ENCODE measurements around the gene ERC2.

Gene ERC2

GRCh38 chr3:55658690-55659562 is 809.3 kb downstream of the ERC2 start:
- DNase-seq (ENCODE audit: low read depth in 1 of 2, low spot score in 1 of 2): no peak

- DNase-seq (ENCODE audit: low read depth in 1 of 2, low spot score in 1 of 2): no peak
Measured at GRCh38 chr3:55658270-55658669, 810.0 kb downstream of the ERC2 start.

DNA sequence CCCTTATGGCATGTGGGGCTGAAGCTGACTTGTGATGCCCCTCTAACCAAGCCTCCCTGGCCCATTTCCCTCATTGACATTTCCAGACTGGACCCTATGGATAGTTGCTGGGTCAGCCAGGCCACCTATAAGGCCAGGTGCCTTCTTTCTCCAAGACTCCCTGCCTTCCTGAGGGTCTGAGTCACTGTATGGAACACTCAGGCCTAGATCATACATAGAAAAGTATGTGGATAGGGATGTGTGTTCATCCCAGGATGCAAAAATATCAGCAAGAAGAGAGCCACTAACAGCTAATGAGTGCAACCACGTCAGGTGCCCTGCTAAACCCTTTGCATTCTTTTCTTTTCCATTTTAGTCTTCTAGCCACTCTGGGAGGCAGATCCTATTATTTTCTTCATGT is 812.7 kb downstream of the ERC2 start:
- no peak for DNase-seq (ENCODE audit: low read depth in 1 of 2, low spot score in 1 of 2)

DNA sequence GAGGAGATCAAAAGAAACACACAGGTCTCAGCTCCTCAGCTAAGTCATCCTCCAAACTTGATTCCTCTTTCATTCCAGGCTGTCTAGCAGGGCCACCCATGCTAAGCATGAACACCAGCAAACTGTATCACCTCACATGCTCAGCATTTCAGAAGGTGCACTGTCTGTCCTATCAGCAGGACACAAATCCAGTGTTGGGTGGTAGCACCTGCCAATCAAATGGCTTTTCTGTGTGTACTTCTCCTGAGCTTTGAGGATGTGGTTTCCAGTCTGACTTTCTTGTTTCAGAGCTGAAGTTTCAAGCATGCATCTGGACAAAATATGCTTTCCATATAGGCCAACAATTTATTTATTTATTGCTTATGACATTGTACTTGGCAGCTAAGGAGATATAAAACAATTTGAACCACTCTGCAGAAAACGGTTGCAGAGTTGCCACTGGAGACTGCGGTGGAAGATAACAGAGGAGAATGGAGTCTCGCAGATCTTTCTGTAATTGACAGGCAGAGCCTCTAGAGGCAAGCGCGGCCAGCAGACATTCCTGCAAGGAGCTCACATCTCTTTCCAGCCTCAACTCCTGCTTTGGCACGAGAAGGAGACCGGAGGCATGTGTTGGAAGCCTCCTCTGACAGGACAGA is 814.0 kb downstream of the ERC2 start:
- no peak for DNase-seq (ENCODE audit: low read depth in 1 of 2, low spot score in 1 of 2)

DNA sequence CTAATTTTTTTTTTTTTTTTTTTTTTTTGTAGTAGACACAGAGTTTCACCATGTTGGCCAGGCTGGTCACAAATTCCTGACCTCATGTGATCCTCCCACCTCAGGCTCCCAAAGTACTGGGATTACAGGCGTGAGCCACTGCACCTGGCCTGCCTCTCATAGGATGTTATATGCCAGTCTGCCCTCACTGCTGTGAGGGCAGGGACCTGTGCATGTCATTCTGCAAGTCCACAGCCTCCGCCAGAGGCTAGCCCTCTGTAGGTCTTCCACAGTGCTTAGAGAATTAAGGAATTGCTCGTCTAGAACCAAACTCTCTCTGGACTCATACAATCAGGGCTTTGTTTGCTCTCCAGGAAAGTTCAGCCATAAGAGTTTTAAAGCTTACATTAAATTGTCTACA is 817.3 kb downstream of the ERC2 start:
- DNase-seq (ENCODE audit: low read depth in 1 of 2, low spot score in 1 of 2): no peak

- no peak for DNase-seq (ENCODE audit: low read depth in 1 of 2, low spot score in 1 of 2)
Measured at GRCh38 chr3:55650011-55650410, 818.3 kb downstream of the ERC2 start.

DNA sequence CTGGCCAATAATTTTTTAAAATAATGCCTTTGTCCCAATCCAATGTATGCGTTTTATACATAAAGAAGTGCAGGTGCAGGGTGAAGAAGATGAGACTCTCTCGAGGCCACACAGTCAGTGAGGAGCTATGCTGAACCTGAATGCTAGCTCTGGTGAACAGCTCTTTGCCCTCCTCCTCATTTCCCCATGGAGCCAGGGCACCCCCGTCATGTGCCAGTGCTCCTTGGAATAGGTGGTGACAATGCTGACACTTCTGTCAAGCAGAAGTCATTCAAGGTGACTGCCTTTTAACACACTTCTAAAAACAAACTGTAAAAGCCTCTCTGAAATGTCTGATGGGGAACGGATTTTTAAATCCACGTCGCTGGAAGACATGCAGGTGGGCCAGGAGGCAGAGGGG is 818.7 kb downstream of the ERC2 start:
- DNase-seq (ENCODE audit: low read depth in 1 of 2, low spot score in 1 of 2): no peak

DNA sequence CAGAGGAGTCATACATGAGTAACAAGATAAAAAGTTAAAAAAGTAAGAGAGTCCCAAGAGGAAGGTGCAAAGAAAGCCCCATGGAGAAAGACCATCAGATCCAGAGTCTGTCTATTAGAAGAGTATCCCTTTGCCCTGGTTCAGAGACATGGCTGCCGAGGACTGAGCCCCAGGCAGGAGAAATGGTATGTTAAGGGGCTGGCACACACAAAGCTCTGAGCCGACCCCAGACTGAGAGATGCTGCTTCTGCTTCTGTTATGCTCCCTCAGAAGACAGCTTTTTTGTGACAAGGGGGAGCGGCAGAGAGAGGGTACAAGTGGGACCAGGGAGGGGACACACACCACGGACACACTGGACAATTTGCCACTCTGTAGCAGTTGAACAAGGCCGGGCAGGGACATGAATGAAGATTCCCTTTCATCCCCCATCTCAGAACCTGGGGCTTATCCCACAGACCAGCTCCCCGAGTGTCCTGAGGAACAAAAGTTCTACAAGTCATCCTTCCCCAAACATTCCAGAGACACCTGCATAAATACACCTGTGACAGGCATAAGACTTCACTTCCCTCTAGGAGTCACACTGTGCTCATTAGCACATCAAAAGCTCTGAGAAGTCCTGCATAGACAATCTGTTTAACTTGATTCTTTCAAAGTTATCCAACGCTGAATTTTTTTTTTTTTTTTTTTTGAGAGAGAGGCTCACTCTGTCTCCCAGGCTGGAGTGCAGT is 819.5 kb downstream of the ERC2 start:
- DNase-seq (ENCODE audit: low read depth in 1 of 2, low spot score in 1 of 2): no peak

DNA sequence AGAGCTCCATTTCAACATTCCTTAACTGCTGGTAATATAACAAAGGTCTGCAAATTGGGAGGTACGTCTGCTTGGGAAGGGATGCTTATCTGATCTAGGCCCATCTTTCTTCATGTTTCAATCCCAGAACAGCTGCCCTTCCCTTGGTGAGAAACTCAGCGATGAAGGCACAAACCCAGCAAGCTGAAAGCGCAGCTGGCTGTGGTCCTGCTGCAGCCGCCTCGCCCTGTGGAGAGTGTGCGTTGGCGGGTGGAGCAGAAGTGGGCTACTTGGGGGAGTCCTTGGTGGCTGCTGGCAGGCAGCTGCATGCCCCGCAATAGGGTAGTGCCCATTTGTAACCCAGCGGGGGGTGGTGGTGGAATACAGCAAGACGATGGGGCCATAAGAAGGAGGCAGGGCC is 820.6 kb downstream of the ERC2 start:
- DNase-seq (ENCODE audit: low read depth in 1 of 2, low spot score in 1 of 2): no peak

GRCh38 chr3:55647063-55647462 is 821.2 kb downstream of the ERC2 start:
- no peak for DNase-seq (ENCODE audit: low read depth in 1 of 2, low spot score in 1 of 2)

- no peak for DNase-seq (ENCODE audit: low read depth in 1 of 2, low spot score in 1 of 2)
Measured at GRCh38 chr3:55646121-55646520, 822.1 kb downstream of the ERC2 start.

DNA sequence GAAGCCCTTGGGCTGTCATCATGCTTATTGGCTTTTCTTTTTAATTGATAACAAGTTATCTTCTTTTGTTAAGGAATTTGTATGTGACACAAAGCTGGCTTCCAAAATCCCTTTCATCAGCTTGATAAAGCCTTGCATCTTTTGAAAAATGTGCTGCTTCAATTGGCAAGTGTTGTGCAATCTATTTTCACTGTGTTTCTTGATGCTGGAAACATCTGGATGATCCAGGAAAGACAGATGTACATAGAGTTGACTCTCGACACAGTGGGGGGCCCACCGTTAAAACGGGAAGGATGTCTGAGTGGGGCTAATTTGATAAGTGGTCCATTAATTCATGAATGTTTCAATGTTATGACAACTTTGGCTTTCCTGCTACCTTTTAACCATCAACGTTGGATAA is 822.8 kb downstream of the ERC2 start:
- DNase-seq (ENCODE audit: low read depth in 1 of 2, low spot score in 1 of 2): no peak

- DNase-seq (ENCODE audit: low read depth in 1 of 2, low spot score in 1 of 2): no peak
Measured at GRCh38 chr3:55643283-55643682, 825.0 kb downstream of the ERC2 start.

GRCh38 chr3:55641964-55642363 is 826.3 kb downstream of the ERC2 start:
- no peak for DNase-seq (ENCODE audit: low read depth in 1 of 2, low spot score in 1 of 2)

- no peak for DNase-seq (ENCODE audit: low read depth in 1 of 2, low spot score in 1 of 2)
Measured at GRCh38 chr3:55639896-55640765, 828.1 kb downstream of the ERC2 start.

- DNase-seq (ENCODE audit: low read depth in 1 of 2, low spot score in 1 of 2): no peak
Measured at GRCh38 chr3:55639143-55639542, 829.1 kb downstream of the ERC2 start.

- DNase-seq (ENCODE audit: low read depth in 1 of 2, low spot score in 1 of 2): no peak
Measured at GRCh38 chr3:55637906-55638638, 830.2 kb downstream of the ERC2 start.

DNA sequence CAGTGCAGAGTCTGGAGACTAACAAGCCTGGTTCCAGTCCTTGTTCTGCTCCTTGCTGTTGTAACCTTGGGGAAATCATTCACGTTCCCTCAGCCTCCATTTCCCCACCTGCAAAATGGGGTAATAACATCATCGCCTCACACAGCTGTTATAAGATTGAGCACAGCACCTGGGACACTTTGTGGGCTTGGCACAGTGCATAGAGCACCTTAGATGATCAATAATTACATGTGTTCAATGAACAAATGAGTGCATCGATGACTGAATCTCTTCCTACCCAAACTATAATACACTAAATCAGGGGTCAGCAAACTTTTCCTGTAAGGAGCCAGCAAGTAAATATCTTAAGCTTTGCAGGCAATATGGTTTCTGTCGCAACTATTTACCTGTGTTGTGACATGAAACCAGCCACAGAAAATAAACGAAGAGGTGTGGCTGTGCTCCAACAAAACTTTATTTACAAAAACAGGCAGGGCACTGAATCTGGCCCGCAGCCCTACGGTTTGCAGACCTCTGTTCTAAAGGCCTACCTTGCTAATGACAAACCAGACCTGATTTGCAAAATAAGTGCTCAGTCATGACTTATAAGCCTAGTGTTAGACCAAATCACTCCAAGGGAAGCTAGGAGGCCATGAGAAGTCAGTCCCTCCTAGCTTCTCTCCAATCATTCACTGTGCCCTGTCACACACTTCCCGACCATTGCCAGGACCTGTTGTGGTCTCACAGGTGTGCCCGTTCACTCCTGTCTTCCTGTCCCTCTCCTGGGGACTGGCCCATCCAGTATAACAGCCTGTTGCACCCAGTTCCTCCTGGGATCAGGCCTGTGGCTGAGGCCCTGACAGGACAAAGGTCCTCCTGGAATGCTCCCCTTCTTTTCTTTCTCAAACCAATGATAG is 831.7 kb downstream of the ERC2 start:
- DNase-seq (ENCODE audit: low read depth in 1 of 2, low spot score in 1 of 2): no peak

GRCh38 chr3:55634345-55634744 is 833.9 kb downstream of the ERC2 start:
- DNase-seq (ENCODE audit: low read depth in 1 of 2, low spot score in 1 of 2): no peak

Data from activated T-helper 1 cell treated with anti-CD3 and anti-CD28 coated beads, Interleukin-2, amount 50 U/mL, for 16 hours (primary cell).